DMS114 treated with DMSO at 0.1 percent for 48 hours (cell line): ENCODE data around the gene FXYD7.
"Not testable (repeated sequence)": the region's sequence is repeated elsewhere in the genome, so short reads cannot be mapped to it uniquely, and the experiment has no call there.

Experiments used
- DNase-seq: peaks from one replicate; lab custom pipeline; 2025; ENCODE audit not compliant: unreplicated experiment; lab: John Stamatoyannopoulos, UW

Gene FXYD7

GRCh38 chr19:35125749-35126623 lies 17.1 kb upstream of the FXYD7 start:
- DNase-seq: no peak

GRCh38 chr19:35126624-35126959 lies 16.5 kb upstream of the FXYD7 start:
- DNase-seq: no peak

- DNase-seq: no peak
Observed at GRCh38 chr19:35127871-35128270, 15.2 kb upstream of the FXYD7 start.

GRCh38 chr19:35128398-35129057 lies 14.5 kb upstream of the FXYD7 start:
- no peak for DNase-seq

GRCh38 chr19:35129724-35130274 lies 13.3 kb upstream of the FXYD7 start:
- DNase-seq: not testable (repeated sequence)

- no peak for DNase-seq
Observed at GRCh38 chr19:35130761-35131720, 12.0 kb upstream of the FXYD7 start.

- no peak for DNase-seq
Observed at GRCh38 chr19:35132254-35132653, 10.8 kb upstream of the FXYD7 start.

- no peak for DNase-seq
Observed at GRCh38 chr19:35133826-35134225, 9.2 kb upstream of the FXYD7 start.

GRCh38 chr19:35134601-35135242 lies 8.3 kb upstream of the FXYD7 start, which contains the start of gene LGI4:
LGI4 (minus strand) TSS chr19:35135059; CDS start chr19:35134680, 379 bp downstream.
- DNase-seq: no peak

- DNase-seq: peak; percentile 53
Observed at GRCh38 chr19:35135389-35135909, 7.6 kb upstream of the FXYD7 start.

- DNase-seq: no peak
Observed at GRCh38 chr19:35136231-35136630, 6.8 kb upstream of the FXYD7 start.

- DNase-seq: no peak
Observed at GRCh38 chr19:35136977-35137702, 5.9 kb upstream of the FXYD7 start.

- no peak for DNase-seq
Observed at GRCh38 chr19:35138305-35138892, 4.7 kb upstream of the FXYD7 start, which contains the start of gene FXYD1. FXYD1 (plus strand) TSS chr19:35138824; CDS start chr19:35140080, 1,256 bp downstream.

GRCh38 chr19:35140207-35140961 lies 2.7 kb upstream of the FXYD7 start:
- DNase-seq: no peak

- peak; percentile 72 for DNase-seq
Observed at GRCh38 chr19:35140962-35141836, 1.9 kb upstream of the FXYD7 start.

GRCh38 chr19:35141837-35142605 lies 1.0 kb upstream of the FXYD7 start:
- DNase-seq: no peak
